GM20000 (cell line): ENCODE results near the gene LMO7.
"Not testable (repeated sequence)": the region's sequence is repeated elsewhere in the genome, so short reads cannot be mapped to it uniquely, and the experiment has no call there.

Experiments used
- DNase-seq: peaks from one replicate; pipeline ENCODE4 v3.0.0; 2012; ENCODE audit warnings: low spot score
- CTCF ChIP-seq: IDR thresholded peaks from 2 replicates; pipeline ENCODE4 v1.5.1; 2012; ENCODE audit warnings: mild to moderate bottlenecking, control low read depth; ENCODE audit errors: extremely low read depth, missing control alignments

LMO7 gene

GRCh38 chr13:75694722-75695121 is 58.6 kb downstream of the LMO7 start:
- TF ChIP-seq CTCF: no peak
- no peak for DNase-seq

- peak; percentile 93 for TF ChIP-seq CTCF
- DNase-seq: peak; percentile 61
Observed at GRCh38 chr13:75695908-75696307, 59.8 kb downstream of the LMO7 start.

GRCh38 chr13:75699062-75699461 is 62.9 kb downstream of the LMO7 start:
- no peak for TF ChIP-seq CTCF
- DNase-seq: no peak

- not testable (repeated sequence) for DNase-seq
Observed at GRCh38 chr13:75699717-75700116, 63.6 kb downstream of the LMO7 start.

- no peak for TF ChIP-seq CTCF
- DNase-seq: no peak
Observed at GRCh38 chr13:75700552-75700951, 64.4 kb downstream of the LMO7 start.

- no peak for TF ChIP-seq CTCF
- DNase-seq: no peak
Observed at GRCh38 chr13:75702476-75702875, 66.3 kb downstream of the LMO7 start.

- DNase-seq: no peak
- TF ChIP-seq CTCF: no peak
Observed at GRCh38 chr13:75703769-75704168, 67.6 kb downstream of the LMO7 start.

- TF ChIP-seq CTCF: no peak
- no peak for DNase-seq
Observed at GRCh38 chr13:75704194-75704926, 68.2 kb downstream of the LMO7 start.
